Midbrain (tissue), 1 donor: ENCODE data around the gene PTPRK.

Experiments used
- DNase-seq: peaks from one replicate; lab custom pipeline; 2025; lab: John Stamatoyannopoulos, UW

PTPRK gene

DNA sequence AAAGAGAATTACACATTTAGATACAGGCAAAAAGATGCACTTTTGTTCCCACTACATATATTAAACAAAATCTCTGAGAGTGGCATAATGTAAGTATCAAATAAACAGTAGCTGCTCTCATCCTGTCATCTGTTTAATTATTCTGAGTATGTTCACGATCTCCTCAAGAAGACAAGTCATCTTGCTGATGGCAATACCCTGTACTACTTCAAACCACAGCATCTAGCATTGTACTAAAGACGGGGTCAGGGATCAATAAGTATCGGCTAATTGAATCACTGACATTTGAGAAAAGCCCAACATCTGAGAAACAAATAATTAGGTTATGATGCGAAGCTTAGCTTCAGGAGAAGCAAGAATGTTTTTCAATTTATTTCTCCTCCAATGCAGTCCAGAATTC lies 175.1 kb downstream of the PTPRK start:
- DNase-seq = no peak

DNA sequence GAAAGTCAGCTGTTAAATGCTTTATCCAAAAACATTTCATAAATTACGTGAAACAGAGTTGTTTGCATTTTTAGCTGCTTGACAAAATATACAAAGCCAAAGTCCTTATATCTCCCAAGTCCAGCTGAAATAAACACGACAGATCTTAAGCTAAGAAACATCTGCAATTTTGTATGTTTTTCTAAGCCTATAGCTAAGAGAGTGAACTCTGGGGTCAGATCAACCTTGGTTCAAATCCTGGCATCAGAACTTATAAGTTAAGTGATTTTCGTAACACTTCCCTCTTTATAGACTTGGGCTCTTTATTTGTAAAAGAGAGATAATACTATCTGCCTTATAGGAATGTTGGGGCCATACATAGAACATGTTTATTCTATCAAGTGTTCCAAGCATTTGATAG lies 176.7 kb downstream of the PTPRK start:
- no peak for DNase-seq

DNA sequence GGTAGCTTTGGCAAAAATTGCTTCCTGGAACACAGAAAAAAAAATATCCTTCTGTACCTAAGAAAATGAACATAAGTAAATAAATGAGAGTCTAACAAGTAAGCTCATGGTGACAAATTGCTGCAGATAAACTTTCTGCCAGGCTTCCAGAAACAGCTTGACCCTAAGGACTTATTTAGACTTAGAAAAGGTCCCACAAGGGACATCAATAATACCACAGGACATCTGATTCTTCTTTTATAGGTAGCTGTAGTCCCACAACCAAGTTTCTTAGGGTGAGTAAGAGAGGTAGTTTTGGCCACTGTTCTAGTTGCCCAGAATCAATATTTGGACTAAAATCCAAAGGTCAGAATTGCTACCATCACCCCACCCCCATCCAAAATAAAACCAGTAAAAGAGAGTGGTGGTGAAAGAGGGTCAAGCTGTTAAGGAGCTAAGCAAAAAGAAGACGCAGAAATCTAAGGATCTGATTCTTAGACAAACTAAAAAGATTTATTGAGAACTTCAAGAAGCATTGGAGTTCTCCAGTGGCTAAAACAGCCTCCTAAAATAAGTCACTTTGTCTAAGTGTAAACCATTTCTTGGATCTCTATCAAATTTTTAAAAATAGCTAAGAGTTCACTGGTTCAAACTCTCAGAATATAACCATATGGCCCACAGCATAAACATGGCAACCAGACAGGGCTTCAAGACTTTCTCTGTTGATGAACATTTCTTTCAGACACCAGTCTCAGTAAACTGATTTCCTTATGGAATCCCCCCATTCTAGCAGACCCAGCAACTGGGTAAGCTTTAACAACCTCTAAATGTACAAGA lies 180.6 kb downstream of the PTPRK start:
- DNase-seq = no peak

DNA sequence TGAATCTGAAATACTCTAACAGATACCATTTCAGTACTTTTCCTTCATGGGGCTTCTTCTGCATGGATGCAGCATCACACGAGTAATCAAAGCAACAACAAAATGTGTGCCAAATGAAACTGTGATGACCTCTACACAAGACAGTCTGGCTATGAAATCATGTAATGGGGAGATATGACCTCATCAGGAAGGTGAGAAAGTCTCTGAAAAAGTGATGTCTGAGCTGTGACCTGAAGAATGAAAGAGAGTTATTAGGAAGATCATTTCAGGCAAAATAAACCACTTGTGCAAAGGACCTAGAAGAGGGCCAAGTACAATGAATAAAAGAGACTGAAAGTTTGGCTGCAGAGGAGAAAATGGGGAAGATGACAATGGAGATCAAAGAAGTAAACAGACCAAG lies 182.8 kb downstream of the PTPRK start:
- no peak for DNase-seq

- DNase-seq = no peak
These were observed 183.8 kb downstream of the PTPRK start for GRCh38 chr6:128336436-128337095.

DNA sequence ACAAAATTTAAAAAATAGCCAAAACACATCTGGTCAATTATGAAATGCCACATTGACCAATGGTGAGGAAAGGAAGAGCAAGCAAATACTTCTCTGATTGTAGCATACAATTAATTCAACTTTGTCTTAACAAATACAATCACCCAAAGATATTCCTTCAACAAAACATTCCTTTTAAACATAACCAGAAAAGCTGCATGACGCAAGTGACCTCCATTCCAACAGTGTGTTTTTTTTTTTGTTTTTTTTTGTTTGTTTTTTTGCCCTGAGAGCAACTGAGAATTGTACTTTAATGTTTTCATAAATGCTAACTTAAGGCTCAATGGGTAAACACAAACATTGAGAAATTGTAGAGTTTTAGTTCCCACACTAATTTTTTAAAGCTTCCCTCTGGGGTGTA lies 184.4 kb downstream of the PTPRK start:
- DNase-seq = no peak

- DNase-seq = no peak
These were observed 186.7 kb downstream of the PTPRK start for GRCh38 chr6:128333581-128334223.

GRCh38 chr6:128327890-128328289 lies 192.5 kb downstream of the PTPRK start:
- no peak for DNase-seq

- DNase-seq = peak; percentile 14
These were observed 197.4 kb downstream of the PTPRK start for GRCh38 chr6:128323011-128323410.

GRCh38 chr6:128319946-128320345 lies 200.5 kb downstream of the PTPRK start:
- DNase-seq = no peak

DNA sequence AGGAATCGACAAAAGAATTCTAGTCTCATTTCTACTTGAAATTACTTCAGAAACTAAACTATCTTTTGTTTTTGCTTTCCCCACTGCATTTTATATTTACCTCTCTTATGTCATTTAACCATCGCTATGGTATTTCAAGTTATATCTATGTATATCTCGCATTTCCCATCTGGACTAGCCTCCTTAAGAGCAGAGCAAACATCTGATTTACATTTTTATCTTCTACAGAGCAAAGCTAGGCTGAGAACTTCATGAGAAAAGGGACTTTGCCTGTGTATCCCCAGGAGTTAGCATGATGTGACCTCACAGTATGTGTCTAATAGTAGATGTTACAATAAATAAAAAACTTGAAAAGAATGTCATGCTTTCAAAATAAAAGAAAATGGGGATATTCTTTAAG lies 201.2 kb downstream of the PTPRK start:
- DNase-seq = no peak

DNA sequence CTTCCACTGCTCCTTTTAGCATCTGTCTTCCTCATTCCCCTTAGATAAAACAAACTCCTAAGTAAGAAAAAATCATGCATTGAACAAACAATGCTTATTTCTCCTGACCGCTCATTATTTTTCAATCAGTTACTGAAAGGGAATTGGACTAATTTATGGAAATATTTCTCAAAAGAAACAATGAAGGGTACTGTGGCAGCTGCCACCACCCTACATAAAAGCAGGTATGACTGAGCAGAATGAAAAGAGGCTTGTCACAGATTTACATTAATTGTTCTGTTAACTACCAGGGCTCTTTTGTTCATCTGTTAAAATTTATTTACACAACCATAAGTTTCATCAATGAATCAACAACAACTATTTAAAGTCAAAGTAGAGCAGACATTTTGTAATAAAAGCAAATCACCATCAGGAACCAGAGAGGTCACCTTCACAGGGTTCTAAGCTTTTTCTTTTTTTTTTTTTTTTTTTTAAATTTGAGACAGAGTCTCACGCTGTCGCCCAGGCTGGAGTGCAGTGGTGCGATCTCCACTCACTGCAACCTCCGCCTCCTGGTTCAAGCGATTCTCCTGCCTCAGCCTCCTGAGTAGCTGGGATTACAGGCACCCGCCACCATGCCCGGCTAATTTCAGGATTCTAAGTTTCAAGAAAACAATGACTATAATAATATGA lies 204.0 kb downstream of the PTPRK start:
- DNase-seq = no peak

DNA sequence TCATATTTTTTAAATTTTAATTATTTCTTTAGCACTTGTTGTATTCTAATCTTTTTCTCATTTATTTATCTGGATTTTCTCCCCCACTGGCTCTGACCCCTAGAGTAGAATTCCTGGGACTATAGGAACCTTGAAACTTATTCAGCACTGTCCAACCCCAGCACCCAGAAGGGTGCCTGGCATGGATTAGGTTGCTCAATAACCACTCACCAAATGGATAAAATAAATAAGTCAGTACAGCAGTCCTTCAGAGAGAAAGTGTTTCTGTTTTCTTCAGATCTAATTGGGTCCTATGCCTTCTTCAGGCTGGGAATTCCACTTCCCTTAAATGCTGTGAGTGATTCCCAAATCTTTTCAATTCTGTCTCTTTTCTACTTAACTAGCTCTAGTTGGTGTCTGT lies 206.2 kb downstream of the PTPRK start:
- DNase-seq = no peak

DNA sequence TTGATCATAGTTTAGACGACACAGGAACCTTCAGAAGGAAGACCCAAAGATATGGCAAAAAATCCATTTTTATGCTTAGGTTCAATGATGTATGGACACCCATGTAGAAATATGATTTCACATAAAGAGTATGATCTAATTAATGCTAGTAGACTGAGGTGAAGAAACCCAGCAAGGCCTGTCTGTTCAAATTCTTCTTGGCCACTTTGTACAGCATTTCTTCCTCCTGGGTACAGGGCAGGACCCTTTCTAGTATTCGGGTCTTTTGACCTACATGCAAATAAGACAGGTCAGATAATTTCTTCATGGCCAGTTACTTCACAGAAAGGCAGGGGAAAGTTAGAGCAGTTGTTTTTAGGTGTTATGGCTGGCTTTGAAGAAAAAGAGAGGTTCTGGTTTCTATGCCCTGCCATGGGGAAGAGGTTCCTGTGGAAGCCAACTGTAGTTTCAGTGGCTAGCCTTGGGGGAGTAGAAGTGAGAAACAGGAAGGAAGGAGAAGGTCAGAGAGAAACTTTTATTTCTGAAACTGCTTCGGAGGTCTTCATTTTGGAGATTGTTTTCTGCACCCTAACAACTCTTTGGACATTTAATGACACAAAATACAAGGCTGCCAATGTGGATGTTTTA lies 208.3 kb downstream of the PTPRK start:
- DNase-seq = no peak

DNA sequence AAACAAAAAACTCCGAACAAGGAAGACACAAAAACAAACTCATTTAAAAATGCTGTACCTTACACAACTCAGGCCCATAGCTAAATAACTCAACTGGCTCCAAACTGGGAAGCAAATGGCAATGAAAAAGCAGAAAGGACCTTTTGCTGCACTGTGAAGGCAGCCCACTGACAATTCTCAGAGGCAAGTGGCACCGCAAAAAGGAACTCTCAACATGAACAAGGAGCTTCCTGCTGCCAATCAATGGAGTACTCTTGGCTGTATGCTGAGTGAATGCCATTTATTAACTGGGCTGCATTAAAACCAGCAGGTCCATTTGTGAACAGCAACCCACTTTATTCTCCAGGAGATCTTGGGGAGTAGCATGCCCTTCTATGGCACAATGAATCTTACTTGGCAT lies 209.9 kb downstream of the PTPRK start:
- DNase-seq = no peak

GRCh38 chr6:128307671-128308070 lies 212.7 kb downstream of the PTPRK start:
- no peak for DNase-seq

DNA sequence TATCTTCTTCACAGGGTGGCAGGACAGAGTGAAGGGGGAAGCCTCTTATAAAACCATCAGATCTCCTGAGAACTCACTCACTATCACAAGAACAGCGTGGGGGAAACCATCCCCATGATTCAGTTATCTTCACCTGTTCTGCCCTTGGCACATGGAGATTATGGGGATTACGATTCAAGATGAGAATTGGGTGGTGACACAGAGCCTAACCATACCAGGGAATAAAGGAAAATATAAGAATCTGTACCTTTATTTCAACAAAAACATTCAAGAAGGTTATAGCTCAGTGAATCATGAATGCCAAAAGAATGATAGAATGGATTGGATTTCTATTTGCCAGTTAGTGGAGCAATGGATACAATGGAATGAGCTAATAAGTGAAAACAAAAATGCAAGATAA lies 214.4 kb downstream of the PTPRK start:
- no peak for DNase-seq

DNA sequence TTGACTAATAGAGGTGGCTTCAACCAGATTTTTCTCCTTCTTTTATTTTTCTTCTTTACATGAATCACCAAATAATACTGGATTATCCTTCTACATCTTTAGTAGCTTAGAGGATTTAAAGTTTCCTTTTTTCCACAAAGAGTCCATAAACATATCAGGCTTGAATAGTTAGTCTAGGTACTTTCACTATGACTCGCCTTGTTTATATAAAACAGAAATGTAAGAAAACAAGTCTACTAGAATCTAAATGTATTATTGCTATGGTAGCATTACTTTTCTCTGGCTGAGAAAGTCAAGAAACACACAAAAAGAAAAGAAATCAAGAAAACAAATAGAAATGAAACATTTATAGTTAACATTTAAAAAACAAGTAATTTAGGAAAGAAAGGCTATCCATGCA lies 215.2 kb downstream of the PTPRK start:
- DNase-seq = no peak

DNA sequence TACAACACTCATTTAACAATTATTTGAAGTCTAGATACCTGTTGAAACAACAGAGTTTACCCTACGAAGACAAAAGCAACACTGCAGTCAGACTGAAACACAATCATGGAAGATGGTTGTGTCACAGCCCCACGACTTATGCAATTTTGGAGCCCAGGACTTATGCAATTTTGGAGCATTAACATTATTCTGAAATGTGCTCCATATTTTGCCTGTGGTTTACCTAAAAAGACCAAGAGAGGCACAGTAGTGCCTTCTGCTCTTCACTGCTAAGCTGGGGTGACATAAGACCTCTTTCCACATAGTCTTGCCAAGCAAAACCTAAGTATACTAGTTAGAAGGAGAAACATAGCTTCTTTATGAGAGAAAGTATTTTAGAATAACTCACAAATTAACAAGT lies 216.5 kb downstream of the PTPRK start:
- DNase-seq = no peak

- DNase-seq = no peak
These were observed 217.5 kb downstream of the PTPRK start for GRCh38 chr6:128302942-128303341.

- no peak for DNase-seq
These were observed 224.7 kb downstream of the PTPRK start for GRCh38 chr6:128295670-128296069.

GRCh38 chr6:128290221-128290620 lies 230.2 kb downstream of the PTPRK start:
- DNase-seq = no peak
